NCI-H128 (cell line): ENCODE measurements around the gene CNNM2.
"Not testable (repeated sequence)": the region's sequence is repeated elsewhere in the genome, so short reads cannot be mapped to it uniquely, and the experiment has no call there.

Experiments
- DNase-seq: peaks from one replicate; lab custom pipeline; 2025; ENCODE audit not compliant: unreplicated experiment; lab: John Stamatoyannopoulos, UW

Gene CNNM2

GRCh38 chr10:103025696-103026095, 107.6 kb downstream of the CNNM2 start:
- DNase-seq, result no peak

- no peak for DNase-seq
Observed at GRCh38 chr10:103038570-103038969, 120.5 kb downstream of the CNNM2 start.

- DNase-seq, result no peak
Observed at GRCh38 chr10:103040418-103040817, 122.3 kb downstream of the CNNM2 start.

GRCh38 chr10:103041391-103041790, 123.3 kb downstream of the CNNM2 start:
- no peak for DNase-seq

- DNase-seq, result no peak
Observed at GRCh38 chr10:103042129-103042528, 124.0 kb downstream of the CNNM2 start.

GRCh38 chr10:103042908-103043307, 124.8 kb downstream of the CNNM2 start:
- DNase-seq, result no peak

- DNase-seq, result no peak
Observed at GRCh38 chr10:103044942-103045489, 126.9 kb downstream of the CNNM2 start.

- DNase-seq, result no peak
Observed at GRCh38 chr10:103045961-103046360, 127.9 kb downstream of the CNNM2 start.

GRCh38 chr10:103047381-103047780, 129.3 kb downstream of the CNNM2 start:
- no peak for DNase-seq

- DNase-seq, result no peak
Observed at GRCh38 chr10:103049237-103049636, 131.1 kb downstream of the CNNM2 start.

- DNase-seq, result no peak
Observed at GRCh38 chr10:103053659-103054581, 135.8 kb downstream of the CNNM2 start.

GRCh38 chr10:103054621-103055020, 136.5 kb downstream of the CNNM2 start:
- DNase-seq, result no peak

GRCh38 chr10:103055105-103055504, 137.0 kb downstream of the CNNM2 start:
- no peak for DNase-seq

- DNase-seq, result no peak
Observed at GRCh38 chr10:103058034-103058433, 139.9 kb downstream of the CNNM2 start.

- no peak for DNase-seq
Observed at GRCh38 chr10:103060575-103060974, 142.5 kb downstream of the CNNM2 start.

GRCh38 chr10:103062854-103063590, 144.9 kb downstream of the CNNM2 start:
- no peak for DNase-seq

GRCh38 chr10:103064956-103065355, 146.9 kb downstream of the CNNM2 start:
- DNase-seq, result no peak

- DNase-seq, result no peak
Observed at GRCh38 chr10:103066141-103067098, 148.3 kb downstream of the CNNM2 start.

GRCh38 chr10:103067099-103067477, 149.0 kb downstream of the CNNM2 start:
- not testable (repeated sequence) for DNase-seq

GRCh38 chr10:103067484-103067883, 149.4 kb downstream of the CNNM2 start:
- no peak for DNase-seq

GRCh38 chr10:103067956-103068355, 149.9 kb downstream of the CNNM2 start:
- no peak for DNase-seq
